ENCODE measurements around the gene MRPL42.
A peak's percentile ranks its signal among the peaks of the same experiment; 100 is the strongest.

MRPL42 gene

GRCh38 chr12:93467351-93468007 lies at the start of gene MRPL42:
TSS of gene MRPL42 (plus strand) at chr12:93467514. CDS start at chr12:93469286, 1,772 bp downstream.
- H3K4me3 ChIP-seq: peak within 1 kb of the TSS; percentile 99
- H3K27ac ChIP-seq: peak within 1 kb of the TSS; percentile 73 to 97
- DNase-seq (ENCODE audit: low spot score): peak; percentile 92
- TF ChIP-seq CTCF (IDR thresholded peaks at IDR 0.05): peak; percentile 57

GRCh38 chr12:93417967-93418480 lies 49.3 kb upstream of the MRPL42 start:
- no peak overlapping the region for H3K27ac ChIP-seq
- TF ChIP-seq CTCF (IDR thresholded peaks at IDR 0.05): no peak

GRCh38 chr12:93419388-93420034 lies 47.8 kb upstream of the MRPL42 start:
- DNase-seq (ENCODE audit: low spot score): no peak
- Histone ChIP-seq H3K27ac (no peak overlapping the region), H3K4me3 (peak overlapping the region; percentile 24)
- TF ChIP-seq CTCF (IDR thresholded peaks at IDR 0.05): peak; percentile 59

More at GRCh38 chr12:93417967-93418480, 49.3 kb upstream of the MRPL42 start:
- no peak overlapping the region for H3K4me3 ChIP-seq
- no peak for DNase-seq (ENCODE audit: low spot score)

- no peak for DNase-seq (ENCODE audit: low spot score)
- H3K4me3 ChIP-seq: no peak overlapping the region
- no peak for TF ChIP-seq CTCF (IDR thresholded peaks at IDR 0.05)
- no peak overlapping the region for H3K27ac ChIP-seq
Measured at GRCh38 chr12:93422050-93422449, 45.3 kb upstream of the MRPL42 start.

GRCh38 chr12:93425736-93426411 lies 41.4 kb upstream of the MRPL42 start:
- Histone ChIP-seq H3K4me3 (peak overlapping the region; percentile 17), H3K27ac (peak overlapping the region in 1 of 2 donors; percentile 34)
- no peak for TF ChIP-seq CTCF (IDR thresholded peaks at IDR 0.05)
- no peak for DNase-seq (ENCODE audit: low spot score)

GRCh38 chr12:93426412-93426805 lies 40.9 kb upstream of the MRPL42 start:
- TF ChIP-seq CTCF (IDR thresholded peaks at IDR 0.05): no peak
- no peak overlapping the region for H3K4me3 ChIP-seq
- no peak overlapping the region for H3K27ac ChIP-seq
- no peak for DNase-seq (ENCODE audit: low spot score)
